ENCODE data around the gene ABHD2. TPM values are rescaled to one million over a fixed set of nuclear protein-coding genes. Genes with fewer than 3 reads are reported as not detected.
"Not testable (repeated sequence)": the region's sequence is repeated elsewhere in the genome, so short reads cannot be mapped to it uniquely, and the experiment has no call there.

ABHD2 gene
- polyA plus RNA-seq, 1 experiment, result 69.6 TPM

- TF ChIP-seq CTCF (IDR thresholded peaks at IDR 0.05; ENCODE audit: insufficient read depth, low read depth, low read length), result no peak
- Histone ChIP-seq H3K36me3 (ENCODE audit: control insufficient read depth, insufficient read depth, low read length) (no peaks in the 10 kb centered on the region), H3K4me3 (ENCODE audit: low read depth, low read length) (no peak overlapping the region), H3K27me3 (ENCODE audit: control insufficient read depth, insufficient read depth, low read length) (no peaks in the 10 kb centered on the region; the same call in 1 of the 2 replicates)
- POLR2A ChIA-PET, result no interaction called here
- DNase-seq (ENCODE audit: low read depth), result no peak
- CTCF ChIA-PET, result no interaction called here
Measured at GRCh38 chr15:89231832-89232231, 143.6 kb downstream of the ABHD2 start.

GRCh38 chr15:89239883-89240810 lies 151.9 kb downstream of the ABHD2 start:
- POLR2A ChIA-PET; H3K27me3 ChIP-seq (ENCODE audit: control insufficient read depth, insufficient read depth, low read length); H3K36me3 ChIP-seq (ENCODE audit: control insufficient read depth, insufficient read depth, low read length); DNase-seq (ENCODE audit: low read depth); H3K4me3 ChIP-seq (ENCODE audit: low read depth, low read length): not testable (repeated sequence)
- CTCF ChIA-PET, result interaction anchor here (2.6 kb wide), 1 partner anchor 33 kb away, joined by 11 read pairs; no protein-coding TSS in a partner anchor

- ChIA-PET CTCF (interaction anchor here (0.9 to 2.6 kb wide), 4 partner anchors 12 to 36 kb away, joined by 3 to 11 read pairs (median 8); no protein-coding TSS in a partner anchor), POLR2A (no interaction called here)
Measured at GRCh38 chr15:89243046-89243690, 154.9 kb downstream of the ABHD2 start.

GRCh38 chr15:89243691-89244573 lies 155.7 kb downstream of the ABHD2 start, which contains the start of gene FANCI:
Gene FANCI, plus strand, starts transcription at chr15:89243979. Its CDS starts 3,669 bp downstream, at chr15:89247648.
- no peaks in the 10 kb centered on the region for H3K27me3 ChIP-seq (ENCODE audit: control insufficient read depth, insufficient read depth, low read length)
- DNase-seq (ENCODE audit: low read depth), result peak; percentile 62
- no peaks in the 10 kb centered on the region for H3K36me3 ChIP-seq (ENCODE audit: control insufficient read depth, insufficient read depth, low read length)
- POLR2A ChIA-PET, result interaction anchor here (0.6 kb wide), 1 partner anchor 65 kb away, joined by 3 read pairs; no protein-coding TSS in a partner anchor
- TF ChIP-seq CTCF (IDR thresholded peaks at IDR 0.05; ENCODE audit: insufficient read depth, low read depth, low read length), result peak; percentile 60
- H3K4me3 ChIP-seq (ENCODE audit: low read depth, low read length), result peak within 1 kb of the TSS; percentile 75
- CTCF ChIA-PET, result interaction anchor here (0.6 to 2.4 kb wide), 5 partner anchors 12 to 516 kb away, joined by 3 to 10 read pairs (median 3); no protein-coding TSS in a partner anchor

More at GRCh38 chr15:89243046-89243690, 154.9 kb downstream of the ABHD2 start:
- peak overlapping the region; percentile 75 for H3K4me3 ChIP-seq (ENCODE audit: low read depth, low read length)
- H3K36me3 ChIP-seq (ENCODE audit: control insufficient read depth, insufficient read depth, low read length), result no peaks in the 10 kb centered on the region
- no peak for DNase-seq (ENCODE audit: low read depth)
- no peaks in the 10 kb centered on the region; the same call in 1 of the 2 replicates for H3K27me3 ChIP-seq (ENCODE audit: control insufficient read depth, insufficient read depth, low read length)
- TF ChIP-seq CTCF (IDR thresholded peaks at IDR 0.05; ENCODE audit: insufficient read depth, low read depth, low read length), result no peak

- CTCF ChIA-PET, result interaction anchor here (0.6 to 2.4 kb wide), 4 partner anchors 38 to 516 kb away, joined by 3 to 10 read pairs (median 3); no protein-coding TSS in a partner anchor
- Histone ChIP-seq H3K27me3 (ENCODE audit: control insufficient read depth, insufficient read depth, low read length) (no peaks in the 10 kb centered on the region), H3K36me3 (ENCODE audit: control insufficient read depth, insufficient read depth, low read length) (0 out of 2 replicates have a peak, but pooled peaks cover 2% of the 10 kb centered on the region), H3K4me3 (ENCODE audit: low read depth, low read length) (peak overlapping the region; percentile 75)
- TF ChIP-seq CTCF (IDR thresholded peaks at IDR 0.05; ENCODE audit: insufficient read depth, low read depth, low read length), result no peak
- no peak for DNase-seq (ENCODE audit: low read depth)
- POLR2A ChIA-PET, result no interaction called here
Measured at GRCh38 chr15:89244574-89244903, 156.3 kb downstream of the ABHD2 start.
